DND-41 (cell line): ENCODE measurements around the gene JAK1.

Experiments
- CTCF ChIP-seq: IDR thresholded peaks from 2 replicates; pipeline ENCODE4 v1.5.1; 2012; ENCODE audit warnings: borderline replicate concordance, low read length, moderate library complexity, mild to moderate bottlenecking; ENCODE audit not compliant: poor library complexity, severe bottlenecking; ENCODE audit errors: extremely low read depth
- EZH2 ChIP-seq: IDR thresholded peaks from 3 replicates; pipeline ENCODE4 v1.6.1; 2012; ENCODE audit warnings: borderline replicate concordance, low read depth, mild to moderate bottlenecking, moderate library complexity, low read length, inconsistent platforms; ENCODE audit not compliant: severe bottlenecking

- TF ChIP-seq CTCF: no peak
- no peak for TF ChIP-seq EZH2
Observed at GRCh38 chr1:64890699-64891447, 75.5 kb downstream of the JAK1 start.
